SK-N-DZ (cell line): ENCODE results near the gene STON2.
"Not testable (repeated sequence)": the region's sequence is repeated elsewhere in the genome, so short reads cannot be mapped to it uniquely, and the experiment has no call there.

Experiments
- DNase-seq: peaks from one replicate; pipeline ENCODE4 v3.0.0-alpha.2; 2015; ENCODE audit warnings: low spot score

Gene STON2

DNA sequence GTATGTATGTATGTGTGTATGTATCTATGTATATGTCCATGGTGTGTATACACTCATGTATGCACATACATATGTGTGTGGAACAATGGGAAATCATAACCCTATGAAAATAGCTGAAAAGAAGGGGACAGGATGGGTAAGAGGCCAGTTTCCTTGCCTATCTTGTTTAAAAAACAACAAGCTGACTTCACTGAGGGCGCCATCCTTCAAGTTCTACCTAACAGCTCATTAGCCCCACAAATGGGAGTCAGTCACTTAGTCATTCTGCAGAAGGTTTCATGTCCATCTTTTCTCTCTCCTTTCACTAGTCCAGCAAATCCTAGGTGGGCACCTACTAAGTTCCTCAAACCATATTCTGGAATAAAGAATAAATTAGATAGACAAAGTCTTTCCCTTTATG, 14.7 kb downstream of the STON2 start:
- no peak for DNase-seq

DNA sequence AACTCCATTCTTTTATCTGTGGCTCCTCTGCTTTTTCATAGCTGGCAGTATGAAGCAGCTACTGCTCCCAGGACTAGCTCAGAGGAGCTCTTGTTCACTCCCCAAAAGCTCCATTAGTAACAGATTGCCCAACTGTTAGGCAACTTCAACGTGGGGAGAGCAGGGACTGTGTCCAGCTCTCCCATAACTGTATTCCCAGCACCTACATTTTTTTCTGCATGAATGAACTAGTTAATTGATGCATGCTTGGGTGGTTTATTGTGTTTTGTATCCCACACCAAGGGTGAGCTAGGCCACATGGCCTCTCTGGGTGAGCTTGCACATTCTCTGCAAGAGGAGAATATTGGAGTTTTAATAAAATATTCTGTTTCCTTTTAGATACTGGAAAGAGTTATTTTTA, 15.2 kb downstream of the STON2 start:
- DNase-seq: peak; percentile 48

DNA sequence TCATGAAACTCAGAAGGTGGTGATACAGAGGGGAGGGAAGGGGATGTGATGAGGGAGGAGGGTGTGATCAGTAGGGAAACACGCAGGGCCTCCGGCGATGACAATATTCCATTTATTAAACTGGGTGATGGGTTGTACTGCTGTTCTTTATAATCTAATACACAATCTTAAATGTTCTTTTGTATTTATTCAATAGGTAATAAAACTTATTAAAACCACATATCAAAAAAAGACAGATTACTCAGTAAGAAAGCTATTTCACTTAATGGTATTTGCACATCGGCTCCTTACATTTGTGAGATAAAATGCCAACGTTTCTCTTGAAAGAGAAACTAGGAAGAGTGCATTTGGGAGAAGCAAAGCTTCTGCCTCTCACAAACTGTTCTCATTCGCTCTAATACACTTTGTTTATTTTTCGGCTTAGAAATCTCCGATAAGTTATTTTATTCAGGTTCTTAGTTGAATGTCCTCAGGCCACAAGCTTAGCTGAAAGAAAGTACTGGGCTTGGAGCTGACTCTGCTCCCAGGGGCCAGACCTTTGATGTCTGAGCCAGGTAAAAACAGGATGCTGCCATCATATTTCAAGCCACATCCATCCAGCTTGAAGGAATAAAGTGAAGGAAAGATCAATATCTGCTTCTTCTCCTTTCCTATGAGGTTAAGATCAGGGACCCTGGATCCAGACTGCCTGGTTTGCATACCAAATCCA, 17.5 kb downstream of the STON2 start:
- DNase-seq: no peak

DNA sequence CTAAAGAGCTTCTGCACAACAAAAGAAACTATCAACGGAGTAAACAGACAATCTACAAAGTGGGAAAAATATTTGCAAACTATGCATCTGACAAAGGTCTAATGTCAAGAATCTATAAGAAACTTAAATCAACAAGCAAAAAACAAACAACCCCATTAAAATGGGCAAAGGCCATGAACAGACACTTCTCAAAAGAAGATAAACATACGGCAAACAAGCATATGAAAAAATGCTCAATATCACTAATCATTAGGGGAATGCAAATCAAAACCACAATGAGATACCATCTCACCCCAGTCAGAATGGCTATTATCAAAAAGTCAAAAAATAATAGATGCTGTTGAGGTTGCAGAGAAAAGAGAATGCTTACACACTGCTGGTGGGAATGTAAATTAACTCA, 20.1 kb downstream of the STON2 start:
- not testable (repeated sequence) for DNase-seq

DNA sequence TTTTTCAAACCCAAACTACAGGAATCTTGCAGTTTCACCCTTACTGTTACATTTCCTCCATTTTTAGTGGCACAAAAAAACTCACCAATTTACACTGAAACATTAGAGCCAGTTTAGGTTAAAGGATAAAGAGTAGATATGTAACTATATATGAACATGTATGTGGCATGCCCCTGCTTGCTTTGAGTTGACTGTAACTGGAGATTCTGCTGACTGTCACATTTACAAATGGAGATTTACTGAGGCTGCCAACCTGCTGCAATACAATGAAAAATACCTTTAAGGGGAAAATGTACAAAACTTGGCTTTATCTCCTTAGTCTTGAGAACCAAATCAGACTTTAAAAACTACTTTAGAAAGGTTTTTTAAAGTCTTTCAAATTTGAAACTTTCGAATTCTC, 28.3 kb downstream of the STON2 start:
- no peak for DNase-seq

DNA sequence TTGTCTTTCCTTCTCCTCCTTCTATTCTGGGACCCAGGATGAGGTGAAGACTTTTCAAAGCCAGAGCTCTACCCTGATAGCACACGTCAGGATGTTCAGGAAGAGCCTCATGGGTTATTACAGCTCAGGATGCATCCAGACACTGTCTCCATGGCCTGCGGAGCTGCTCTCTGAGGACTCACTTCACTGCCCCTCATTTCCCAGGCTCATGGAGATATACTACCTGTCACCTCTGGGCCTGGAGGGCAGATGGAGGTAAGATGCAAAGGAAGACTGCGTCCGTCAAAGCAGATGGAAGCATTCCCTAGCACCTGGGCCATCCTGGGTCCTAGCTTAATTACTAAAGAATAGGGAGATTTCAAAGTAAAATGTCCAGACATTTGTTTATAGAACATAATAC, 32.6 kb downstream of the STON2 start:
- DNase-seq: no peak

DNA sequence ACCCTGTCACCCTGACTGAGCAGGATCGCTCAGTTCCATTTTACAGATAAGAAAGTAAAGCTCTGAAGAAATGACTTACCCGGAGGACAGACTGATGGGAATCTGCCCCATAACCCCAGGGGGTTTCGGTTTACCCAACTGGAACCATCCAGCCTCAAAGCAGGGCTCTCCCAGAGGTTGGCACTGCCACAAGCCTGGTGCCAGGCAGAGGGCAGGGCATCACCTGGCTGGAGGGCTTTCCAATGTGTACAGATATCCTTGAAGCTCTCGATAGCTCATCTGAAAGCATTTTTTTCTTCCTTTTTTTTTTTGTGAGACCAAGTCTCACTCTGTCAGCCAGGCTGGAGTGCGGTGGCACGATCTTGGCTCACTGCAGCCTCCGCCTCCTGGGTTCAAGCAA, 33.2 kb downstream of the STON2 start:
- no peak for DNase-seq

DNA sequence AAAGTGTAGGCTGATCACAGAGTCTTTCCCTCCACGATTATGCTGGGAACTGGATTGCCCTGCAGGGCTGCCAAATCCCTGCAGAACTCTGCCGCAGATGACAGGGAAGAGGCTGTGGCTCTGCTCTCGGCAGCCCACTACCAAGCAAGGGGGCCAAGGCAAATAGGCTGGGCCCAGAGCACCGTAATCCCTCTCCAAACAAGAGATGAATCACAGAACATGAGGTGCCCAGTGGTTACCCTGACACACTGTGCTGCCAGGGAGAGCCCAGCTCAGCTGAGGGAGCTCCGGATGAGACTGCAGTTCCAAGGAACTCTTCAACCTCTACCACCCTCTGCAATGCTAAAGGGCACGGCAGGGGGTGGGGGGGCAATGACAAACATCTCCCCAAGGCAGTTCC, 33.9 kb downstream of the STON2 start:
- no peak for DNase-seq

DNA sequence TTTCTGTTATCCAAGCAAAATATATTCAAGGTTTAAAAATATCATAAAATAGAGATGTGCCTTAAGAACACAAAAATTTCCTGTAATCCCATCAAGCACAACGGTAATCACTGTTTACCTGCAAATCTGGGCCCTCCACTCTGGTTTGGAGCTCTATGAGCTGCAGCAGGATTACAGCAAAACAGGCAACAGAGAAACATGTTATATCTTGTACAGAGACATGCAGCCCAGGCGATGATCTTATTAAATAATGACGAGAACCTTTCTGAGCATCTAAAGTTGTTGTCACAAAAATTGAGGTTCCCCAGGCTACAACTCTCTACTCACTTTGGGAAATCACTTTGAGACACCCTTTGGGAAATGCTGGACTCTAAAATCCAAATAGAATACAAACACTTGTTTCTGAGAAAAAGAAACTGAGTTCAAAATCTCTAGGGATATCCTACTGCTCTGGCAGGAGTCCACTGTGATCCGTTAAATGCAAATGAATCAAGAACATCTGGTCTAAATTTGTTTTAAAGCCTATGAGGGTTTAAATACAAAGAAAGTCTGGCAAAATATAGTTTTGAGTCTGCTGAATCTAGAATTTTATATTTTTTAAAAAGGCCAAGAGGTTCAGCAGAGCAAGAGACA, 36.3 kb downstream of the STON2 start:
- DNase-seq: no peak

DNA sequence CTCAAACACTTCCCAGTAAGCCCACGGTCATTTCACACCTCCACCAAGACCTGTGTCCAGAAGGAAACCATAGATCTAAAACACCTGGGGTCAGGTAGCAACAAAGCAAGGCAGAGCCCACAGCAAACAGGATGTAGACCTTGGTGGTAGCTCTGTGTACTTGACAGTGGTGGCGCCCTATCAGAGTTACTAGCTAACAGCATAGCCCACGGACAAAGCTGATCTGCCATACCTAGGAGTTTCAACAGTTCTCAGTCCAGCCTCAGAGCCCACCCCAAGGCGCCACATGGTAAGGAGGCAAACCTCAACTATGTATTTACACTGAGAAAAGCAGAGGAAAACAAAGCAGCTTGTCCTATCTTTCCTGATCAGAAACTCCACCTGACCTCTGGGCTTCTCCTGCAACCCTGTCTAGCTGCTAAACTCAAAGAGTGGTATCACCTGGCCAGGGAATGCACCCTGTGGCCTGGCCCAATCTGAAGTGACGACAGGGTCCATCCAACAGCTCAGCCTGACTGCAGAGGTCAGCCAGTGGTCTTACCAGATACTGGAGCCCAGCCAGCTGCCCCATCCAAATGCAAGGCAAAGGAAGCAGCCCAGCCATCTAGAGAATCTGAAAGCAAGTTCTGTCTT, 46.3 kb downstream of the STON2 start:
- no peak for DNase-seq

DNA sequence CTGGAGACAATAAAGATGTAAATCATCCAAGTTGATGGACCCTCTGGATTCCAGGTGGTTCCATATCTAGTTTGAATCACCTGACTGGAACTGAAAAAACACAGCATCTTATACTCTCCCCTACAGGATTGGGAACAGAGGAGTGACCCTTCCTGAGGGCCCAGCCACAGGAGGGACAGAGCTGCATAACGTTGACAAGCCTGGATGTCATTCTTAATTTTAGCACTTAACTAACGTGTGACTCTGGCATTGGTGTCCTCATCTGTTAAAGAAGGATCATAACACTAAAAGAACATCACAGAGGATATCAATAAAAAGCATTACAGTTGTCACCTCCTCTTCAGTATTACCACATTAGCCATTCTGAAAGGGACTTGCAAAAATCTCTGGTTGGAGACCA, 47.7 kb downstream of the STON2 start:
- DNase-seq: peak; percentile 3

DNA sequence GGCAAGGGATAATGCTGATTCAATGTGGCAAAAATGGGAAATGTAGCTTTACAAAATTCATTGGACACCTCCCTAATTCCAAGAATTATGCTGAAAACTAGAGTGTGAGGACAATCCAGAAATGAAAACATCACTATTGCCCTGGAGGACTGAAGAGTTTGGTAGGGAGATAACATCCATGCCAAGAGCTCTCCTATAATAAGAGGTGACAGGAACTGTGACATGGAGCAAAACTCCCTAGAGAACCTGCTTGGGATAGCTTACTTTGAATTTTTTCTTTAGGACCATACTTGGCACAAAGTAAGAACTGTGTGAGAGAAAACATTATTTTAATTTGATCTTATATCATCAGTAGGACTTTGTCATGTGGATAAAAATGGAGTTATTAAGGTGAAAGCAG, 48.9 kb downstream of the STON2 start:
- DNase-seq: no peak

DNA sequence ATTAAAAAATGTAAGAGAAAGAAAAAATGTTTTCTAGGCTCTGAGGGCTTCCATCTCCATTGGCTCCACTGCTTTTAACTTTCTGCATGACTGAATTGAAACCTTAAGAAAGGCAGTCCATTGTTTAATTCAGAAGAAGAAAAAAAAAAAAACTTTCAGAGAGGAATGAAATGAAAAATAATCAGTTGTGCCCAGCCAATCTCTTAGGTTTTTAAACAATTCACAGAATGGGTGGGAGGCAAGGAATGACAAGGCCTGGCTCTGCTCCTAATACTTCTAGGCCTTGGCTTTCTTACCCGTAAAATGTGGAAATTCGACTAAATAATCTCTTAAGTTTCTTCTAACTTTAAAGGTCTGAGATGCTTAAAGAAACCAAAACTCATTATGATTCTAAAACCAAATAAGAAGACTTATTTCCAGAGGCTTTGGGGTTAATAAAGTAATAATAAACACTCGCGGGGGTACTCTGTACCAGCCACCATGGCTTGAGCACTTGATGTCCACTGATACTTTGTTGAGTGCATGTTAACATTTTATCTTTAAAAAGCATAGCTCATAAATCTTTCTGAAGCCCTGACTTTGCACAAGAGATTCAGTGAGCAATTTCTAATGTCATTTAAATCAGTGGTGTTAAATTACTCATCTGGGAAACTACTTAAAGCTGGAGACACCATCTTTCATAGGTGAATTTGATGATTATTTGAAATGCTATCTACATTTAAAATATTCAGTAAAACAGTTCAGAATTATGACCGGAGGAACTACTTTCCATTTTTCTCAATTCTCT, 49.6 kb downstream of the STON2 start:
- DNase-seq: no peak

DNA sequence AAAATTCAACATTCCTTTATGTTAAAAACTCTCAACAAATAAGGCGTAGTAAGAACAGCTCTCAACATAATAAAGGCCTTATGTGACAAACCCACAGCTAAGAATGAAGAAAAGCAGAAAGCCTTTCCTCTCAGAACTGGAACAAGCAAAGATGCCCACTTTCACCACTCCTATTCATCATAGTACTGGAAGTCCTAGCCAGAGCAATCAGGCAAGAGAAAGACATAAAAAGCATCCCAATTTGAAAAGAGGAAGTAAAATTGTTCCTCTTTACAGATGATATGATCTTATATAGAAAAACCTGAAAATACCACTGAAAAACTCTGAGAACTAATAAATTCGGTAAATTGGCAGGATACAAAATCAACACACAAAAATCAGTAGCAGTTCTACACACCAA, 52.1 kb downstream of the STON2 start:
- no peak for DNase-seq

DNA sequence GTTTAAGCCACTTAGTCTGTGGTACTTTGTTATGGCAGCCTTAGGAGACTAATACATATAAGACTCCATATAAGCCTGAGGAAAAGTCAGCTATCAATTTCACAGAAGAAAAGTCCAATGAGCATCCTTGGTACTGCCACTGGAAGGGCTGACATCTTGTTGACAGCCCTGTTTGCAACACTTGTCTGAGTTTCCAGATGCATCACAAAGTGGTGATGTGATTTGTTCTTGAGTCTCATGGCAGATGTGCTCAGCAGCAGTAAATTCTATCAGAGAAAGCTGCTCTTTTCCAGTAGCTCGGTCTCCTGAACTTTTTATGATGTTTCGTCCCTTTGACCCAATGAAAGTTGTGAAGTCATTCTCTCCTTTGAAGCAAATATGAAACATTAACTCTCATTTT, 54.3 kb downstream of the STON2 start:
- DNase-seq: no peak

DNA sequence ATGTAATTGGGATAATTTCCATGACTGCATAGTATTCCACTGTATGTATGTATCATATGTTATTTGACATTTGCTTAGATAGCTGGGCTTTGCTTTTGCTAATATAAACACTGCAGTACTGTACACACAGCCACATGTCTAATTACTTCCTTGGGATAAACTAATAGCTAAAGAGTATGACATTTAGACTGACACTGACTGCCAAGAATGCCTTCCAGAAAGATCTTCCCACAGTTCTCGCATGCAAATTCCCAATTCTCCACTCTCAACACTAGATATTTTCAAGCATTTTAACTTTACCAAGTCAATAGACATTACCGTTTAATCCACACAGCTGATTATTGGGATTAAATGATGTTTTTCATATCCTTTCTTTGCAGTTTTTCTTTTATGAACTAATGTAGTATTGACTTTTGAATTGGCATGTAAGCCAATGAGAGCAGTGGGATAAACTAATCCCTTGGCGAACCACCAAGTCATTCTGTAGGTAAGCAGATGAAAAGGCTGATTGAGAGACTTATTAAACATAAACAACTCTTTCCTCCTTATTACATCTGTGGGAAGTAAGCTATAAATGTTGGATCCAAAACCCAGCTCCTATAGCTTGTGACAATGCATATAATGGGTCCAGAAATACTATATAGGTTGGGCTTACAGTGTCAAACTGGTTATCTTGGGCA, 55.5 kb downstream of the STON2 start:
- no peak for DNase-seq

DNA sequence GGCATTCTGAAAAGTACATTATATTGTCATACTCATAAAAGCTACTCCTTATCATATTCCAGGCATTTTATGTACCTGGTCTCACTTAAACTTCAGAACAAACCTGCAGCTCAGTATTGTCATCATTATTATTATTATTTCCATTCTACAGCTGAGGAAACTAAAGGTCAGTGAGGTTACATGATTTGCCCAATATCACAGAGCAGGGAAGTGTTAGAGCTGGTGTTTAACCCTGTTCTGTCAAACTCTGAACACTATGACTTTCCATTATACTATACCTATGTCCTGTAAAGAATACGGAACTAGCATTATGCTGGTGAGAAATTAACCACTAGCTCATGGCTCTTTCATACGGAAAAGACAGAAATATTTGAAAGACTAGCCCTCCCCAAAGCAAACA, 56.4 kb downstream of the STON2 start:
- no peak for DNase-seq

DNA sequence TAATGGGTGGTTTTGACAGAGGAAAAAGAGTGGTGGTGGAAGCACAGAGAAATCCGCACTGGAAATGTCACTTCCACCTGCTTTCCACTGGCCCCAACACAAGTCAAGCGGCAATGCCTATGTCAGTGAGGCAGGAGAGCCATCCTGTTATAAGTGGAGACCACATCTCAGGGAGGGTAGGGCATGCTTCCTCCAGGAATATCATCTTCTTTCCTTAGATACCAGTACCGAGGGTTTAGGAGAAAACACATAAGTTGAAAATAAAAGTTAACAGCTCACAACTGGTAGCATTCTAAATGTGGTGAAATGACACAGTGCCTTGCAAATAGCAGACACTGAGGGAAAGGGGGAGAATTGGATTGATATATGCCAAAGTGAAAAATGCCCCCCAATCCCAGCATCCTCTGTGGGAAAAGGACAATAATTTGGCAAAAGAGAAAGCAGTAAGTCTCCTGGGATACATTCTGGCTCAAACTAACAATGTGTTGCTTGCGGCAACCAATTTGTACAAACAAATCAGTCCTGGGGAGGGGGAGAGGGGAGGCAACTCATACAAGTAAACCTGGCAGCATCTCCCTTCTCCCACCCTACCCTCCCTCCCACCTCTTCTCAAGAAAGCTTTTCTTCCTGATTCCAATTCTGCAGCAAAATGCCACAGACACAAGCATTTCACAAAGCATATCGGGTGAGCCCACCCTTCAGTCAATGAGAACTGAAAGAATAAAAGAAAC, 57.1 kb downstream of the STON2 start:
- no peak for DNase-seq

DNA sequence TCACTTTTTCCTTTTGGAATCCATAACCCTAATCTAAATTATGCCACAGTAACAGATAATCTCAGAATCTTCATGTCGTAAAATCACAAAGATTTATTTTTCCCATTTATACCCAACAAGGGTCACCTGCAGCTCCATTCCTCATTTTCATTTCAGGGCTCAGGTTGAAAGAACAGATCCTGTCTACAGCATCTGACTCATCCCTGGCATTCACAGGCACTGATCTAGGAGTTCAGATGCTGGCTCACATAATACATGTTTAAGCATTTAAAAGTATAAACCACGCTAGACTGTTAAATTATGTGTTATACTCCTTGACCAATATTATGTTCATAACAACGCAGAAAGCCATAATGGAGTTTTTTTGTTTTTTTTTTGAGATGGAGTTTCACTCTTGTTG, 58.3 kb downstream of the STON2 start:
- no peak for DNase-seq

DNA sequence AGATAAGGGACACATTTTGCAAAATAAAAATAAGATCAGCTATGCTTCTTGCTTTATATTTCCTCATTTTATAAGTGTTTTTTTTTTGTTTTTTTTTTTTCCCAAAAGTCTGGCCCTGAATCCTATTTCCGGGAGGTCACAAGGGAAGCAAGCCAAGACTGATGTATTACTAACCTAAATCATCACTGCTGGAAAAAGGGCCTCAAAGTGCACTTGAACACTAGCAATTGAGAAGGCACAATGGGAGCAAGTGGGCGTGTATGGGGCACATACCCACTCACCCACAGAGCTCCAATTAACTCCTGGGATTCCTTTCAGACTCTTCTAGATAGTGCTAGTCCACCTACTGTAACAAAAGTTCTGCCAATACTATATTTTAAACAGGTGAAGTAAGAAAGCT, 58.8 kb downstream of the STON2 start:
- DNase-seq: no peak

DNA sequence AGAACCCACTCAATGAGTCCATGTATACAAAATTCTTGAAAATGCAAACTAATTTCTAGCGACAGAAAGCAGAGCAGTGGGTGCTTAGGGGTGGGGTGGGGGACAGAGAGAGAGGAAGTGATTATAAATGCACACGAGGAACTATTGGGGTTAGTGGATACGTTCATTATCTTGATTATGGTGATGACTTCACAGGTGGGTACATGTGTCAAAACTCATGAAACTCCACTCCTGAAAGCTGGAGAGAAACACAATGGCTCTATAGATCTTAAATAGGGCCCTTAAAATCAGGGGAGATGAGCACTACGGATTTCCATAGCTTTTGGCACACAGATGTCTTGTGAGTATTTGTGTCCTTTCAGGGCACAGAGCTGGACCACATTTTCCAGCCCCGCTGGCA, 59.9 kb downstream of the STON2 start:
- DNase-seq: no peak
